DND-41 (cell line): ENCODE data around the gene PGF.

Source experiments
- CTCF ChIP-seq: IDR thresholded peaks from 2 replicates; pipeline ENCODE4 v1.5.1; 2012; ENCODE audit warnings: borderline replicate concordance, low read length, moderate library complexity, mild to moderate bottlenecking; ENCODE audit not compliant: poor library complexity, severe bottlenecking; ENCODE audit errors: extremely low read depth
- EZH2 ChIP-seq: IDR thresholded peaks from 3 replicates; pipeline ENCODE4 v1.6.1; 2012; ENCODE audit warnings: borderline replicate concordance, low read depth, mild to moderate bottlenecking, moderate library complexity, low read length, inconsistent platforms; ENCODE audit not compliant: severe bottlenecking

GRCh38 chr14:74981462-74981782 lies 26.0 kb upstream of the PGF start:
- TF ChIP-seq CTCF (no peak), EZH2 (no peak)
